ENCODE measurements around the gene AQP12B. TPM values are rescaled to one million over a fixed set of nuclear protein-coding genes. Genes with fewer than 3 reads are reported as not detected.

Gene AQP12B
- total RNA-seq, 4 donors from 2014 or later = not detected

GRCh38 chr2:240720686-240721595 lies 38.3 kb upstream of the AQP12B start:
- intact Hi-C loops (cut with DNase I; ENCODE audit: low total_unique reads) = no loop called here
- Histone ChIP-seq H3K27ac (no peak overlapping the region), H3K9me3 (no peaks in the 10 kb centered on the region), H3K4me3 (no peak overlapping the region), H3K27me3 (no peaks in the 10 kb centered on the region), H3K36me3 (no peaks in the 10 kb centered on the region), H3K4me1 (no peaks in the 10 kb centered on the region)
- TF ChIP-seq, protein P1, sequence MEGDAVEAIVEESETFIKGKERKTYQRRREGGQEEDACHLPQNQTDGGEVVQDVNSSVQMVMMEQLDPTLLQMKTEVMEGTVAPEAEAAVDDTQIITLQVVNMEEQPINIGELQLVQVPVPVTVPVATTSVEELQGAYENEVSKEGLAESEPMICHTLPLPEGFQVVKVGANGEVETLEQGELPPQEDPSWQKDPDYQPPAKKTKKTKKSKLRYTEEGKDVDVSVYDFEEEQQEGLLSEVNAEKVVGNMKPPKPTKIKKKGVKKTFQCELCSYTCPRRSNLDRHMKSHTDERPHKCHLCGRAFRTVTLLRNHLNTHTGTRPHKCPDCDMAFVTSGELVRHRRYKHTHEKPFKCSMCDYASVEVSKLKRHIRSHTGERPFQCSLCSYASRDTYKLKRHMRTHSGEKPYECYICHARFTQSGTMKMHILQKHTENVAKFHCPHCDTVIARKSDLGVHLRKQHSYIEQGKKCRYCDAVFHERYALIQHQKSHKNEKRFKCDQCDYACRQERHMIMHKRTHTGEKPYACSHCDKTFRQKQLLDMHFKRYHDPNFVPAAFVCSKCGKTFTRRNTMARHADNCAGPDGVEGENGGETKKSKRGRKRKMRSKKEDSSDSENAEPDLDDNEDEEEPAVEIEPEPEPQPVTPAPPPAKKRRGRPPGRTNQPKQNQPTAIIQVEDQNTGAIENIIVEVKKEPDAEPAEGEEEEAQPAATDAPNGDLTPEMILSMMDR (IDR thresholded peaks at IDR 0.05) = no peak
- TF ChIP-seq POLR2A (IDR thresholded peaks at IDR 0.05) = no peak
- DNase-seq = no peak

DNA sequence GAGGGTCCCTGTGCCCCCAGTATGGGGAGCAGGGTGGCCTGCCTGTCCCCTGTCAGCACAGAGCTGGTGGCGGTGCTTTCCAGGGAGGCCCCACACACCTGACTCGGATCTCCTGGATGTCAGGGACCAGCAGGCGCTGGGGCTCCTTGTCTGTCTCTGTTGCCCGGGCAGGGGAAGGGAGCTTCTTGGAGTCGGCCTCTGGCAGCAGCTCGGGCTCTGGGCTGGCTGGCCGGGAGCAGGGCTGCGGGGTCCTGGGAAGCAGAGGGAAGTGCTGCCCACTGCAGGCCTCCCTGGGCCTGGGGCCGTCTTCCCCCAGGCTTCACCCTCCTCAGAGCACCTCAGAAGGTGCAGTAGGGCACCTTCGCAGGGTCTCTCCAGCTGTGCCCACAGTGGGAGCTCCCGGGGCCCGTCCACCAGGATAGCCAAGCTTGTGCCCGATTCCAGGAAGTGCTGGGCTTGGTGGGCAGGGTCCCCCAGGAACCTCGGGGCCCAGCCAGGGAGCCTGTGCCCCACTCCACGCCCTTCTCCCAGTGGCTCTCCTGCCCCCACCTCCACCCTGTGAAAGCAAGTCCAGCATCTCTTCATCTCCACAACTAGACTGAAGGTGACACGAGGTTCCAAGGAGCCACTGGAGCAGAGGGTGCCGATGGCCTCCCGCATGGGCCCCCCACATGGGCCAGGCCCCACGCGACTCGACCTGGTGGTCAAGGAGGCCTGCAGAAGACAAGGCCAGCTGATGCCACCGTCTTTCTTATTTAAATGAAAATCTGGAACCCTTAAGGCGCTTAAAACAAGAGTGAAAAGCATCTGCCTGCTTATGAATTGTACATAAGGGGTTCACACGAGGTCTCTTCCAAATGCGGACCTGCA lies 37.2 kb upstream of the AQP12B start:
- Histone ChIP-seq H3K4me1 (no peaks in the 10 kb centered on the region), H3K4me3 (no peak overlapping the region), H3K36me3 (no peaks in the 10 kb centered on the region), H3K9me3 (no peaks in the 10 kb centered on the region), H3K27me3 (no peaks in the 10 kb centered on the region), H3K27ac (no peak overlapping the region)
- TF ChIP-seq, protein P1 (IDR thresholded peaks at IDR 0.05) = no peak
- no peak for TF ChIP-seq POLR2A (IDR thresholded peaks at IDR 0.05)
- intact Hi-C loops (cut with DNase I; ENCODE audit: low total_unique reads) = no loop called here
- DNase-seq = no peak

DNA sequence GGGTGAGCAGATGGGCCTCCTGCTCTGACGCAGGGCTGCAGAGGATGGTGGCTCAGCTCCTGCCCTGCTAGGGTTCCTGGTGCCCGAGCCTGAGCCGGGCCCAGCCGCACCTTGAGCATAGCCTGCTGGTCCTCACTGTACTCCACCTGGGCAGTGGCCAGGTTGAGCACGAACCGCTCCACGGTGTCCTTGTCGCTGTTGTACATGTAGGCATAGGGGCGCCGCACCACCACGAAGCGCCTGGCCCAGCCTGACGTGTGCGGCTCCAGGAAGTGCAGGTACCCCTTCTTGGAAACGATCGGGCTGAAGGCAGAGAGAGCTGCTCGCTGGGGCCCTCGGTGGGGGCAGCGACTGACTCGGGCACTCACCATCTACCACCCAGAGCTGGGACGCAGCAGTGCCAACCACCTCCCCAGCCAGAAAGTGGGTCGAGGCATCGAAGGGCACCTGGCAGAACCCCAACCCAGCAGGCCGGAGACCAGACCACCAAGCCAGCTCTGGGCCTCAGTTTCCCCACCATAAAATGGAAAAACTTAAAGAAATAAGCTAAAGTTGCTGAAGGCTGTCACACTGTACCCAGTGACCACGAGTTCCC lies 36.3 kb upstream of the AQP12B start:
- Histone ChIP-seq H3K27ac (no peak overlapping the region), H3K4me1 (no peaks in the 10 kb centered on the region), H3K36me3 (no peaks in the 10 kb centered on the region), H3K4me3 (no peak overlapping the region), H3K9me3 (no peaks in the 10 kb centered on the region), H3K27me3 (no peaks in the 10 kb centered on the region)
- no peak for DNase-seq
- TF ChIP-seq, protein P1 (IDR thresholded peaks at IDR 0.05) = no peak
- no peak for TF ChIP-seq POLR2A (IDR thresholded peaks at IDR 0.05)
- intact Hi-C loops (cut with DNase I; ENCODE audit: low total_unique reads) = no loop called here

DNA sequence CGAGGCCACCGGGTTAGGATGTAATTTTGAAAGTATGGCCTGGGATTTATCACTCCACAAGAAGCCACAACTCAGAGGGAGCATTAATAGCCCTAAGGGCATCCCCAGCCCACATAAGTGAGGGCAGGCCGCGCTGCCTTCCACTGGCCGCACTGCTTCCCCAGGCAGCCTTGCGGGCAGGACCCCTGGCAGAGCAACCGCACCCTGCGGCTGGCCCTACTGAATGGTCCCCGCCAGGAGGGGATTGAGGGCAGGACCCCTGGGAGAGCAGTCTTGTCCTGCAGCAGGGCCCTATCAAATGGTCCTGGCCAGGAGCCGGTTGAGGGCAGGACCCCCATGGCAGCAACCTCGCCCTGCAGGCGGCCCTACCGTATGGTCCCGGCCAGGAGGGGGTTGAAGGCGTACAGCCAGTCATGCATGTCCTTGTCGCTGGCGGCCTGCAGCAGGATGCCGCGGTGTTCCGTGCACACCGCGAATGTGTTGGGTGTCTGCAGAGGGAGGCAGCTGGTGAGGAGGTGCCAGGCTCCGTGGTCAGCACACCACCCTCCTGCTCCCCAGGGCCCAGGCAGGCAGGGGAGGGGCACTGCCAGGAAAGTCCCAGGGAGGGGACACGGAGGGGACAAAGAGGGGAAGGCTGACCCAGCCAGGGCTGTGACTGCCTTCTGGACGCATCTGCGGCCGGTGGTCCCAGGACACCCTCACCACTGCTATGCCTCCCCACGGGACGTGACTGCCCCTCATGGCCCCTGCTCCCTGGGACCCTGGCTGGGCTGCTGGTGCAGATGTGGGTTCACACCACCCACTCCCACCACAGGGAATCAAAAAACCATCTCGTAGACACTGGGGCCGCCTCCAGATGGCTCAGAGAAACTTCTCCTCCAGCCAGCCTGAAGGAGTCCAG lies 35.2 kb upstream of the AQP12B start:
- H3K4me1 ChIP-seq = no peaks in the 10 kb centered on the region
- intact Hi-C loops (cut with DNase I; ENCODE audit: low total_unique reads) = no loop called here
- no peaks in the 10 kb centered on the region for H3K27me3 ChIP-seq
- no peak overlapping the region for H3K27ac ChIP-seq
- TF ChIP-seq, protein P1 (IDR thresholded peaks at IDR 0.05) = no peak
- no peak for TF ChIP-seq POLR2A (IDR thresholded peaks at IDR 0.05)
- H3K36me3 ChIP-seq = no peaks in the 10 kb centered on the region
- H3K9me3 ChIP-seq = no peaks in the 10 kb centered on the region
- no peak overlapping the region for H3K4me3 ChIP-seq
- no peak for DNase-seq

All from uterus (tissue), 4 donors.